Epithelial cell of esophagus (primary cell): ENCODE results near the gene PWWP2B.

Source experiments
- DNase-seq: peaks from one replicate; pipeline ENCODE4 v3.0.0; 2010; ENCODE audit warnings: low read depth
- H3K4me3 ChIP-seq: 2 replicates; pipeline ENCODE4 v1.5.1; 2011; ENCODE audit warnings: mild to moderate bottlenecking, low read length, control low read depth
- TF ChIP-seq, protein P1 (sequence below): IDR thresholded peaks from 2 replicates; pipeline ENCODE4 v1.5.1; 2011; ENCODE audit warnings: low read depth, mild to moderate bottlenecking, low read length, control low read depth, inconsistent platforms; ENCODE audit not compliant: insufficient read depth; ENCODE audit errors: missing control alignments

PWWP2B gene

DNA sequence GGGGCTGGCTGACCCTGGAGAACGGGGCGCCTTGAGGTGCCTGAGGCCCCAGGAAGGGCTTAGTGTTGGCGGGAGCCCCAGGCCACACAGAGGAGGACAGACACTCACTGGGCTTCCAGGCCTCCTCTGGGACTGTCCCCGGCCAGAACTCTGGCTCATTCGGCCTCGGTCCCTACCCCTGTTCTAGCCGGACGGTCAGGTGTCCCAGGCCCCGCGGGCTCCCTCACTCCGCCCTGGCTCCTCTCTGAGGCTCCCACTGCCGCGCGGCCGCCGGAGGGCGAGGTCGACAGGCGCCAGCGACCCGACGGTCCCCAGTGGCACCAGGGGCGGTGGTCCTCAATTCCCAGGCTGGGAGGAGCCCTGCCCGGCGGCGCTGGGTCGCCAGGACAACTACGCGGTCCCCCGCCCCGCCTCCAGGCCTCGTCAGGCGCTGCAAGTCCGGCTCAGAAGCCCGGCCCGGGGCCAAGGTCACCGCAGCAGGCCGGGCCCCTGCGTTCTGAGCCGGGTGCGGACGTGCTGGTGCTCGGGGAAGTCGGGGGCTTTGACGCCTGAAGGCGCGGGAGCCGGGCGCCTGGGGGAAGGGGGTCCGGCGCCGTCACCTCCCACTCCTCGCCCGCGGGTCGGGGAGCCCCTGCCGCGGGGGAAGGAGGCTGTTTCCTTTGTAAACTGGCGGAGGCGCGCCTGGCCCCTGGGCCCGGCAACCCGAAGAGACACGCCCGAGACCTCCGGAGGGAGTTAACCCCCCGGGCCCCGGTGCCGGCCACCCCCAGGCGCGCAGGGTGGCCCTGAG lies 1.1 kb upstream of the PWWP2B start:
- no peak for DNase-seq
- peak overlapping the region; percentile 30 for H3K4me3 ChIP-seq
- TF ChIP-seq, protein P1, sequence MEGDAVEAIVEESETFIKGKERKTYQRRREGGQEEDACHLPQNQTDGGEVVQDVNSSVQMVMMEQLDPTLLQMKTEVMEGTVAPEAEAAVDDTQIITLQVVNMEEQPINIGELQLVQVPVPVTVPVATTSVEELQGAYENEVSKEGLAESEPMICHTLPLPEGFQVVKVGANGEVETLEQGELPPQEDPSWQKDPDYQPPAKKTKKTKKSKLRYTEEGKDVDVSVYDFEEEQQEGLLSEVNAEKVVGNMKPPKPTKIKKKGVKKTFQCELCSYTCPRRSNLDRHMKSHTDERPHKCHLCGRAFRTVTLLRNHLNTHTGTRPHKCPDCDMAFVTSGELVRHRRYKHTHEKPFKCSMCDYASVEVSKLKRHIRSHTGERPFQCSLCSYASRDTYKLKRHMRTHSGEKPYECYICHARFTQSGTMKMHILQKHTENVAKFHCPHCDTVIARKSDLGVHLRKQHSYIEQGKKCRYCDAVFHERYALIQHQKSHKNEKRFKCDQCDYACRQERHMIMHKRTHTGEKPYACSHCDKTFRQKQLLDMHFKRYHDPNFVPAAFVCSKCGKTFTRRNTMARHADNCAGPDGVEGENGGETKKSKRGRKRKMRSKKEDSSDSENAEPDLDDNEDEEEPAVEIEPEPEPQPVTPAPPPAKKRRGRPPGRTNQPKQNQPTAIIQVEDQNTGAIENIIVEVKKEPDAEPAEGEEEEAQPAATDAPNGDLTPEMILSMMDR = no peak

DNA sequence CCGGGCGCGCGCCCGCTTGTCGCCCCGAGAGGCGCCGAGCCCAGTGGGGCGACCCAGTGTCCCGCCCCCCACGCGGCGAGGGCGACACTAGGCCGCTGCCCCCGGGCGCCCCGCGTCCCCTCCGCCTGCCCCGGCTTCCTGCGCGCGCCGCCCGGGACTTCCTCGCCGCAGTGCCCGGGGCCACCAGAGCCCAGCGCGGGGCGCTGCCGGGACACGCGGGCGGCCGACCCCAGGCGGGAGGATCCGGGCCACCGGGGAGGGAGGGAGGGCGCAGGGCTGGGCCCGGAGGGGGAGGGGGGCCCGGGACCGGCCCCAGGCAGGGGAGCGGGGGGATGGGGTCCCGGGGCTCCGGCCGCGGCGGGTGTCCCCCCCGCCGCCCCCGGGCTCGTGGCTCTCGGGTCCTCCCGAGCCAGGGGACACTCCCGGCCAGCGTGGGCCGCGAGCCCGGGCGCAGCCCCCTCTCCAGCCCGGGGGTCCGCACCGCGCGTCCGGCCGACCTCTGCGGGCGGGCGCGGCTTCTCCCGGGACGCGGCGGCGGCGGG lies 435 bp upstream of the PWWP2B start:
- peak; percentile 40 for DNase-seq
- peak overlapping the region; percentile 31 for H3K4me3 ChIP-seq
- TF ChIP-seq, protein P1 = no peak

DNA sequence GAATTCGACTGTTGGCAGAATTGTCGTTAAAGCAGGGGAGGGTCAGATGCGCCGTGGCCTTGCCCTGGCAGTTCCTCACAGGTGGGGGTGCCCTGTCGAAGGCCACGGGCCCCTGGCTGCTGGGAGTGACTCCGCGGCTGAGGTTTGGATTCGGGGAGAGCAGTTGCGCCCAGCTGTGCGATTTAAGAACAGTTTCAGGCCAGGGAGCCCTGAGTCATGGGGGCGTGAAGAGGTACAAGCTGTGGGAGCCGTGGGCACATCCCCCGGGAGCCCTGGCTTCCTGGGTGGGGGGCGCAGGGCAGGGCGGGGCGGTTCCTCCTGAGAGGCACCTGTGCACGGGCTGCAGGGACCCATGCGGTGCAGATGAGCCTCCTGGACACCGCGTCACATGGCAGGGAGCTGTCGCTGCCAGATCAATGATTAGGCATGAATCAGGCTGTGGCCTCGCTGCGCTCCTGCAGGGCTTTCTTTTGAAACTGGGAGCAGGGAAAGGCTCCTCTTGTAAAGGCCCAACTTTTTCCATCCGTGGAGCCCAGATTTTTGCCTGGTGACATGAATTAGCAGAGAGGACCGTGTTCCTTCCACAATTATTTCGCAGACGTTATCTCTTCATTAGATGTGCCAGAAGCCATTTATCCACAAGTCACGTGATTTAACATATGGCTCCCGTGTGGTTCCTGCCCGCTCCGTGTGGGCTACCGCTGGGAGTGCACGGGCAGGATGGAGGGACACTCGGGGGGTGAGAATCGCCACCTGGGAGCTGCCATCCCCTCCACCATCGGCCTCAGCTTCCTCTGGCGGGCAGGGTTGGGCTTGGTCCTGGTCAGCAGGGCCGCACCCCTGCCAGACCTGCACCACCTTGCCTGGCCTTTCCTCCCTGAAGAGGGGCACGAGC lies 918 bp downstream of the PWWP2B start:
- peak overlapping the region; percentile 72 for H3K4me3 ChIP-seq
- peak; percentile 76 for DNase-seq
- TF ChIP-seq, protein P1 = peak; percentile 6

DNA sequence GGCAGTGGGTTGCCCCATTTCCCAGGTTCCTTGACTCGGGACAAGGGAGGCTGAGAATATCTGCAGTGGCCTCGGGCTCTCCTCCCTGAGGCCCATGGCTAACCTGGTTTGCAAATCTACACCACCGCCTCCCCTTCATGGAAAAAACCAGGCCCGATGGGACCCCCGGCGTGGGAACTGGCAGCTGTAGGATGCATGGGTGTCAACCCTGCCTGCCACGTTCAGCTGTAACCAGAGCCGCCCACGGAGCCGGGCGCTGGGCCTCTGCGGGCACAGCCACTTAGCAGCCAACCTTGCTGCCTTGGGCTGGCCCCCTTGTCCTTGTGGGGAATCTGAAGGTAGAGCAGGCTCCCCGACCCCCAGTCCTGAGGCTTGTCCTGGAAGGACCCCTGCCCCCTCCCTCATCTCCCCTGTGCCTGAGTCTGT lies 1.6 kb downstream of the PWWP2B start:
- TF ChIP-seq, protein P1 = no peak
- DNase-seq = no peak
- H3K4me3 ChIP-seq = peak overlapping the region; percentile 72

DNA sequence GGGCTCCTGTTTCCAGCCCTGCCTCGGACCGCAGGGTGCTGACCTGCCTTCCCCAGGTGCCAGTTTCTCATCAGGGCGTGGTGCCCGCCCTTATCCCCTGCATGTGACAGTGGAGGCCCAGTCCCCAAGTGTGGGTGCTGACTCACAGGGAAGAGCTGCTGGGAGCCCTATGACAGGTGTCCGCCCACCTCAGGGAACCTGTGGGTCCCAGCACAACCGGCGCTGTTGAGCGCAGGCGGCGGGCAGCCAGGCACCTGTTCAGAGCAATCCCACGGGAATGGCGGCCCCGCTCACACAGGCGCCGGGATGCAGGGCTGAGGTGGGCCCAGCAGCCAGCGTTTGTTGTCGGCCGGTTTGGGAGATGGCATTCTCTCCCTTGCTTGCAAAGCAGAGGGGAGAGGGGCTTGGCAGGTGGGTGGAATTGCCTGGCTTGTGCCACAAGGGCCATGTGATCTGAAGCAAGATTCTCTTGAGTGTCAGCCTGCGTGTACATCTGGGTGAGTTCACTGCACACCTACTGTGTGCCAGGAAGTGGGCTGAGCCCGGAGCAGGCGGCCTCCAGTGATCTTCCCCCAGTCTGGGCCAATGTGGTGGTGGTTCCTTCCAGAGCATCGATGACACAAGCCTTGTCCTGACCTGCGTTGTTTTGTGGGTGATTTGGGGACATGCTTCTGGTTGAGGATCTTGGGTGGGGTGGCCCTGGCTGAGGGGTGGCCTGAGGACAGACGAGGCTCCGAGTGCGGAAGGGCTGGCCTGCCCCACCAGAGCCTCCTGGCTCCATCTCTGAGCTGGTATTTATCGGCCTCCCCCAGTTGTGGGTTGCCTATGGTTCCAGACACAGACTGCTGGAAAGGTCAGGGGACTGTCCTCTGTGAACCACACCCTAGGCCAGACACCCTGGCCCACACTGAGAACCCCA lies 2.4 kb downstream of the PWWP2B start:
- DNase-seq = no peak
- H3K4me3 ChIP-seq = no peak overlapping the region
- TF ChIP-seq, protein P1 = no peak

DNA sequence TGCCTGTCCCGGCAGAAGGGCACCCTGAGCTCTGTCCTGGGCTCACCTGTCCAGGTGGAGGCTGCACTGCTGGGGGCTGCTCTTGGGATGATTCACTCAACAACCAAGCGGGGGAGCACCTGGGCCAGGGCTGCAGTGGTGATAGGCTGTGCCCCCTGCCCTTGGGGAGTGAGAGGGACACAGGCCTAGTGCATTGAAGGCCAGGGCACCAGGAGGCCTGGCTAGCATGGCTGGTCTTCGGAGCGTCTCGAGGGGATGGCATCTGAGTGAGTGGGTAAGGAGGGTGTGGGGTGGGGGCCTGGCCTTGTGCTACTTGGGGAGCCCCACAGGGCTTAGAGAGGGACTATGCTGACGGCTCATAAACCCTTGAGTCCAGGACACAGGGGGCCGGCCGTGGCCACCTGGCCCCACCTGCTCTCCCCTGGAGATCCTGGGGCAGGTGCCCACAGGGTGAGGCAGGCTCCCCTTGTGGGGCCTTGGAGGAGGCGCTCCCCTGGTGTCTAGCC lies 3.1 kb downstream of the PWWP2B start:
- no peak for DNase-seq
- H3K4me3 ChIP-seq = no peak overlapping the region
- TF ChIP-seq, protein P1 = no peak
